Measurements from ENCODE around the gene SAC3D1. TPM values are rescaled to one million over a fixed set of nuclear protein-coding genes. Genes with fewer than 3 reads are reported as not detected.

The SAC3D1 gene
- total RNA-seq, 1 experiment from 2014 or later: 55.6 TPM

- Histone ChIP-seq H3K9me3 (ENCODE audit: control insufficient read depth, insufficient read depth, low read depth, low read length) (no peaks in the 10 kb centered on the region), H3K4me3 (ENCODE audit: low read depth in 2 of 2, low read length in 2 of 2) (no peak overlapping the region), H3K27ac (ENCODE audit: low read length) (no peak overlapping the region), H3K27me3 (ENCODE audit: control insufficient read depth, insufficient read depth, low read length) (no peaks in the 10 kb centered on the region), H3K4me1 (ENCODE audit: control insufficient read depth, insufficient read depth, low read length) (peaks cover 4% of the 10 kb centered on the region; the same call in 1 of the 2 replicates), H3K36me3 (ENCODE audit: control insufficient read depth, insufficient read depth, low read length) (no peaks in the 10 kb centered on the region)
- BruUV-seq (replicated peaks): no TSS peak
- ATAC-seq (no peak), DNase-seq (ENCODE audit: low read depth, low spot score) (no peak)
- intact Hi-C loops (cut with micrococcal nuclease; ENCODE audit: unreplicated experiment): loop anchor here (5.0 kb wide), 1 partner anchor 152 kb away; no protein-coding TSS in a partner anchor
- CTCF ChIA-PET: no interaction called here
- TF ChIP-seq SIN3A (IDR thresholded peaks at IDR 0.05; ENCODE audit: borderline replicate concordance, insufficient read depth, low read depth, low read length) (no peak), POLR2AphosphoS5 (IDR thresholded peaks at IDR 0.05; ENCODE audit: low read depth, low read length) (no peak), REST (IDR thresholded peaks at IDR 0.05; ENCODE audit: insufficient read depth in 1 of 2, low read depth in 2 of 2, low read length in 1 of 2) (no peak), CTCF (IDR thresholded peaks at IDR 0.05) (no peak), TCF7L2 (IDR thresholded peaks at IDR 0.05; ENCODE audit: low read depth, low read length) (no peak)
- in situ Hi-C loops (cut with HindIII; ENCODE audit: low pct_unique_long_range_greater_than_20kb, low sequenced_read_pairs): no loop called here
- POLR2A ChIA-PET: no interaction called here
Observed at GRCh38 chr11:64999478-64999877, 41.5 kb upstream of the SAC3D1 start.

- BruUV-seq (replicated peaks): no TSS peak
- Histone ChIP-seq H3K27ac (ENCODE audit: low read length) (no peak overlapping the region), H3K36me3 (ENCODE audit: control insufficient read depth, insufficient read depth, low read length) (no peaks in the 10 kb centered on the region), H3K27me3 (ENCODE audit: control insufficient read depth, insufficient read depth, low read length) (no peaks in the 10 kb centered on the region), H3K4me3 (ENCODE audit: low read depth in 2 of 2, low read length in 2 of 2) (no peak overlapping the region), H3K4me1 (ENCODE audit: control insufficient read depth, insufficient read depth, low read length) (no peaks in the 10 kb centered on the region), H3K9me3 (ENCODE audit: control insufficient read depth, insufficient read depth, low read depth, low read length) (no peaks in the 10 kb centered on the region)
- ChIA-PET CTCF (no interaction called here), POLR2A (no interaction called here)
- in situ Hi-C loops (cut with HindIII; ENCODE audit: low pct_unique_long_range_greater_than_20kb, low sequenced_read_pairs) (no loop called here), intact Hi-C loops (cut with micrococcal nuclease; ENCODE audit: unreplicated experiment) (no loop called here)
- no peak for ATAC-seq
- DNase-seq (ENCODE audit: low read depth, low spot score): no peak
- TF ChIP-seq POLR2AphosphoS5 (IDR thresholded peaks at IDR 0.05; ENCODE audit: low read depth, low read length): no peak
- TF ChIP-seq TCF7L2 (IDR thresholded peaks at IDR 0.05; ENCODE audit: low read depth, low read length): no peak
- TF ChIP-seq REST (IDR thresholded peaks at IDR 0.05; ENCODE audit: insufficient read depth in 1 of 2, low read depth in 2 of 2, low read length in 1 of 2): no peak
- no peak for TF ChIP-seq SIN3A (IDR thresholded peaks at IDR 0.05; ENCODE audit: borderline replicate concordance, insufficient read depth, low read depth, low read length)
- TF ChIP-seq CTCF (IDR thresholded peaks at IDR 0.05): no peak
Observed at GRCh38 chr11:65002706-65003105, 38.3 kb upstream of the SAC3D1 start.

Measured in Panc1 (cell line).